ENCODE data around the gene EMC8. TPM values are rescaled to one million over a fixed set of nuclear protein-coding genes. Genes with fewer than 3 reads are reported as not detected.

EMC8 gene
- total and polyA plus RNA-seq, 10 of the 15 experiments (the other 5 are each of a cell fraction or from before 2014, with no cell fraction given), result 7.8 to 62.0 (median 33.5) TPM

GRCh38 chr16:85834741-85835140 lies 35.4 kb upstream of the EMC8 start:
- FAIRE-seq (no peak), DNase-seq (ENCODE audit: low read depth, low spot score) (no peak), ATAC-seq (no peak)
- intact Hi-C loops (cut with micrococcal nuclease; ENCODE audit: unreplicated experiment), result no loop called here
- H3K79me2 ChIP-seq (ENCODE audit: control insufficient read depth, insufficient read depth, low read length), result no peaks in the 10 kb centered on the region
- H2AFZ ChIP-seq (ENCODE audit: control insufficient read depth, low read depth, low read length), result no peak overlapping the region
- no peak for TF ChIP-seq SMARCA5 (IDR thresholded peaks at IDR 0.05)
- no peak for TF ChIP-seq HDAC6 (IDR thresholded peaks at IDR 0.05; ENCODE audit: unreplicated experiment)
- TF ChIP-seq ZNF207 (IDR thresholded peaks at IDR 0.05; ENCODE audit: borderline replicate concordance), result no peak
- TF ChIP-seq POLR2A (IDR thresholded peaks at IDR 0.05; ENCODE audit: low read depth, low read length), result no peak
- no peak for TF ChIP-seq MYC (IDR thresholded peaks at IDR 0.05; ENCODE audit: insufficient read depth, insufficient read length, insufficient replicate concordance, low read length, severe bottlenecking)
- TF ChIP-seq, protein P1, sequence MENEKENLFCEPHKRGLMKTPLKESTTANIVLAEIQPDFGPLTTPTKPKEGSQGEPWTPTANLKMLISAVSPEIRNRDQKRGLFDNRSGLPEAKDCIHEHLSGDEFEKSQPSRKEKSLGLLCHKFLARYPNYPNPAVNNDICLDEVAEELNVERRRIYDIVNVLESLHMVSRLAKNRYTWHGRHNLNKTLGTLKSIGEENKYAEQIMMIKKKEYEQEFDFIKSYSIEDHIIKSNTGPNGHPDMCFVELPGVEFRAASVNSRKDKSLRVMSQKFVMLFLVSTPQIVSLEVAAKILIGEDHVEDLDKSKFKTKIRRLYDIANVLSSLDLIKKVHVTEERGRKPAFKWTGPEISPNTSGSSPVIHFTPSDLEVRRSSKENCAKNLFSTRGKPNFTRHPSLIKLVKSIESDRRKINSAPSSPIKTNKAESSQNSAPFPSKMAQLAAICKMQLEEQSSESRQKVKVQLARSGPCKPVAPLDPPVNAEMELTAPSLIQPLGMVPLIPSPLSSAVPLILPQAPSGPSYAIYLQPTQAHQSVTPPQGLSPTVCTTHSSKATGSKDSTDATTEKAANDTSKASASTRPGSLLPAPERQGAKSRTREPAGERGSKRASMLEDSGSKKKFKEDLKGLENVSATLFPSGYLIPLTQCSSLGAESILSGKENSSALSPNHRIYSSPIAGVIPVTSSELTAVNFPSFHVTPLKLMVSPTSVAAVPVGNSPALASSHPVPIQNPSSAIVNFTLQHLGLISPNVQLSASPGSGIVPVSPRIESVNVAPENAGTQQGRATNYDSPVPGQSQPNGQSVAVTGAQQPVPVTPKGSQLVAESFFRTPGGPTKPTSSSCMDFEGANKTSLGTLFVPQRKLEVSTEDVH (IDR thresholded peaks at IDR 0.05; ENCODE audit: low read depth, partially characterized antibody), result no peak
- no peak for TF ChIP-seq CHD1 (IDR thresholded peaks at IDR 0.05; ENCODE audit: low read depth, low read length)
- TF ChIP-seq ATF7 (IDR thresholded peaks at IDR 0.05; ENCODE audit: low read depth), result no peak
- TF ChIP-seq, protein P2, sequence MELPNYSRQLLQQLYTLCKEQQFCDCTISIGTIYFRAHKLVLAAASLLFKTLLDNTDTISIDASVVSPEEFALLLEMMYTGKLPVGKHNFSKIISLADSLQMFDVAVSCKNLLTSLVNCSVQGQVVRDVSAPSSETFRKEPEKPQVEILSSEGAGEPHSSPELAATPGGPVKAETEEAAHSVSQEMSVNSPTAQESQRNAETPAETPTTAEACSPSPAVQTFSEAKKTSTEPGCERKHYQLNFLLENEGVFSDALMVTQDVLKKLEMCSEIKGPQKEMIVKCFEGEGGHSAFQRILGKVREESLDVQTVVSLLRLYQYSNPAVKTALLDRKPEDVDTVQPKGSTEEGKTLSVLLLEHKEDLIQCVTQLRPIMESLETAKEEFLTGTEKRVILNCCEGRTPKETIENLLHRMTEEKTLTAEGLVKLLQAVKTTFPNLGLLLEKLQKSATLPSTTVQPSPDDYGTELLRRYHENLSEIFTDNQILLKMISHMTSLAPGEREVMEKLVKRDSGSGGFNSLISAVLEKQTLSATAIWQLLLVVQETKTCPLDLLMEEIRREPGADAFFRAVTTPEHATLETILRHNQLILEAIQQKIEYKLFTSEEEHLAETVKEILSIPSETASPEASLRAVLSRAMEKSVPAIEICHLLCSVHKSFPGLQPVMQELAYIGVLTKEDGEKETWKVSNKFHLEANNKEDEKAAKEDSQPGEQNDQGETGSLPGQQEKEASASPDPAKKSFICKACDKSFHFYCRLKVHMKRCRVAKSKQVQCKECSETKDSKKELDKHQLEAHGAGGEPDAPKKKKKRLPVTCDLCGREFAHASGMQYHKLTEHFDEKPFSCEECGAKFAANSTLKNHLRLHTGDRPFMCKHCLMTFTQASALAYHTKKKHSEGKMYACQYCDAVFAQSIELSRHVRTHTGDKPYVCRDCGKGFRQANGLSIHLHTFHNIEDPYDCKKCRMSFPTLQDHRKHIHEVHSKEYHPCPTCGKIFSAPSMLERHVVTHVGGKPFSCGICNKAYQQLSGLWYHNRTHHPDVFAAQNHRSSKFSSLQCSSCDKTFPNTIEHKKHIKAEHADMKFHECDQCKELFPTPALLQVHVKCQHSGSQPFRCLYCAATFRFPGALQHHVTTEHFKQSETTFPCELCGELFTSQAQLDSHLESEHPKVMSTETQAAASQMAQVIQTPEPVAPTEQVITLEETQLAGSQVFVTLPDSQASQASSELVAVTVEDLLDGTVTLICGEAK (IDR thresholded peaks at IDR 0.05; ENCODE audit: borderline replicate concordance), result no peak
- no peak for TF ChIP-seq JUNB (IDR thresholded peaks at IDR 0.05)
- no peak for TF ChIP-seq GATAD2B (conservative IDR thresholded peaks at IDR 0.05; ENCODE audit: low read depth)
- no peak for TF ChIP-seq BHLHE40 (IDR thresholded peaks at IDR 0.05; ENCODE audit: borderline replicate concordance in 1 of 2, low read depth in 2 of 2, low read length in 1 of 2)
- TF ChIP-seq ZSCAN29 (IDR thresholded peaks at IDR 0.05), result no peak
- TF ChIP-seq KAT2A (conservative IDR thresholded peaks at IDR 0.05; ENCODE audit: control insufficient read depth, low read depth, low read length), result no peak
- no peak for TF ChIP-seq NKRF (conservative IDR thresholded peaks at IDR 0.05)
- no peak for TF ChIP-seq SMAD5 (IDR thresholded peaks at IDR 0.05; ENCODE audit: low read depth)
- POLR2A ChIA-PET, result interaction anchor here (0.6 kb wide), 2 partner anchors 37 to 65 kb away, joined by 3 read pairs; no protein-coding TSS in a partner anchor
- SMC1A ChIA-PET (ENCODE audit: uncharacterized antibody, unreplicated experiment), result no interaction called here
- H3K9me3 ChIP-seq (replicated peaks; ENCODE audit: control insufficient read depth, insufficient read depth, low read length), result no peaks in the 10 kb centered on the region; the same call in 2 of the 3 replicates
- H3K36me3 ChIP-seq (ENCODE audit: control insufficient read depth in 2 of 2, insufficient read depth in 2 of 2, low read length in 1 of 2), result no peaks in the 10 kb centered on the region
- CTCF ChIA-PET, result no interaction called here
- H3K4me3 ChIP-seq, result no peak overlapping the region
- peaks cover 2 to 3% of the 10 kb centered on the region in 2 experiments; a peak in 3 of 4 replicates for H3K27me3 ChIP-seq (replicated peaks in 1 of 2; ENCODE audit: control insufficient read depth in 2 of 2, insufficient read depth in 2 of 2, low read length in 1 of 2)
- no TSS peak for BruUV-seq (replicated peaks)
- 43% methylated on average over 4 of the region's 5 CpGs for WGBS (ENCODE audit: insufficient coverage, insufficient replicate concordance, low lambda C conversion rate, missing lambda C conversion rate)
- in situ Hi-C loops (cut with MboI), result no loop called here
- no peak overlapping the region for H3K9ac ChIP-seq (ENCODE audit: control insufficient read depth, insufficient read depth, low read length)
- RAD21 ChIA-PET (ENCODE audit: unreplicated experiment), result interaction anchor here (0.9 kb wide), 1 partner anchor 20 kb away, joined by 3 read pairs; no protein-coding TSS in a partner anchor
- H3K4me1 ChIP-seq (ENCODE audit: control insufficient read depth, insufficient read depth, low read length), result peaks cover 10% of the 10 kb centered on the region
- H3K4me2 ChIP-seq (ENCODE audit: control insufficient read depth, insufficient read depth), result no peak overlapping the region
- H4K20me1 ChIP-seq (ENCODE audit: control insufficient read depth, insufficient read depth), result no peaks in the 10 kb centered on the region
- H3K27ac ChIP-seq (ENCODE audit: control insufficient read depth, insufficient read depth), result no peak overlapping the region

All from GM12878 (cell line).